ENCODE measurements around the gene SLC30A3. TPM values are rescaled to one million over a fixed set of nuclear protein-coding genes. Genes with fewer than 3 reads are reported as not detected.

SLC30A3 gene
- total and polyA plus RNA-seq, 2 of the 13 experiments (the other 11 are each of a cell fraction or from before 2014, with no cell fraction given), result 0.38 to 0.79 TPM

GRCh38 chr2:27303093-27304025, 40.5 kb upstream of the SLC30A3 start (continued):
- TF ChIP-seq PATZ1 (CRISPR knock-in tag; IDR thresholded peaks at IDR 0.05) (peak; percentile 21; the same call in 1 of the 2 replicates), SOX5 (CRISPR knock-in tag; IDR thresholded peaks at IDR 0.05; ENCODE audit: borderline replicate concordance) (0 out of 2 replicates have a peak, but pooled peaks have one; percentile 23), ZBTB8A (CRISPR knock-in tag; IDR thresholded peaks at IDR 0.05; ENCODE audit: borderline replicate concordance, low read depth) (no peak), ZNF782 (CRISPR knock-in tag; IDR thresholded peaks at IDR 0.05; ENCODE audit: borderline replicate concordance) (no peak), PHF20 (CRISPR knock-in tag; IDR thresholded peaks at IDR 0.05) (no peak), ZBTB20 (CRISPR knock-in tag; IDR thresholded peaks at IDR 0.05; ENCODE audit: borderline replicate concordance, low read depth) (peak; percentile 33; the same call in 1 of the 2 replicates), ATF7 (IDR thresholded peaks at IDR 0.05) (peak; percentile 72), ATF7 (CRISPR knock-in tag; IDR thresholded peaks at IDR 0.05) (no peak), SIX4 (CRISPR knock-in tag; IDR thresholded peaks at IDR 0.05) (no peak), GMEB1 (CRISPR knock-in tag; IDR thresholded peaks at IDR 0.05; ENCODE audit: borderline replicate concordance) (no peak; the same call in 1 of the 2 replicates), ZNF747 (CRISPR knock-in tag; IDR thresholded peaks at IDR 0.05; ENCODE audit: borderline replicate concordance) (peak; percentile 46; the same call in 1 of the 2 replicates), PHF21A (CRISPR knock-in tag; IDR thresholded peaks at IDR 0.05) (peak; percentile 89), ZC3H4 (CRISPR knock-in tag; IDR thresholded peaks at IDR 0.05; ENCODE audit: borderline replicate concordance) (no peak), SP1 (IDR thresholded peaks at IDR 0.05) (no peak), SP1 (CRISPR knock-in tag; IDR thresholded peaks at IDR 0.05) (no peak), ZNF816 (CRISPR knock-in tag; IDR thresholded peaks at IDR 0.05; ENCODE audit: borderline replicate concordance) (0 out of 2 replicates have a peak, but pooled peaks have one; percentile 61), ZNF205 (CRISPR knock-in tag; IDR thresholded peaks at IDR 0.05) (peak; percentile 66), ZNF713 (CRISPR knock-in tag; IDR thresholded peaks at IDR 0.05) (no peak), NR2C2 (CRISPR knock-in tag; IDR thresholded peaks at IDR 0.05; ENCODE audit: borderline replicate concordance) (no peak), DMAP1 (CRISPR knock-in tag; IDR thresholded peaks at IDR 0.05) (peak; percentile 14; the same call in 1 of the 2 replicates), FOXA3 (CRISPR knock-in tag; IDR thresholded peaks at IDR 0.05) (peak; percentile 40; the same call in 1 of the 2 replicates), ZNF44 (CRISPR knock-in tag; IDR thresholded peaks at IDR 0.05) (no peak), ATF2 (CRISPR knock-in tag; IDR thresholded peaks at IDR 0.05) (peak; percentile 58; the same call in 1 of the 2 replicates), SAFB2 (CRISPR knock-in tag; IDR thresholded peaks at IDR 0.05; ENCODE audit: borderline replicate concordance, low read depth) (peak; percentile 42; the same call in 1 of the 2 replicates), ZMYM3 (CRISPR knock-in tag; IDR thresholded peaks at IDR 0.05) (peak; percentile 54; the same call in 1 of the 2 replicates), KDM4B (CRISPR knock-in tag; IDR thresholded peaks at IDR 0.05) (no peak), ZNF335 (CRISPR knock-in tag; IDR thresholded peaks at IDR 0.05) (no peak)
